Lung (tissue), 12 donors: ENCODE measurements around the gene IQGAP2. TPM values are rescaled to one million over a fixed set of nuclear protein-coding genes. Genes with fewer than 3 reads are reported as not detected.

Experiments
- ATAC-seq: fragments of 200-7000 bp; cut with Tn5 transposase; one replicate; pipeline ENCODE4 v1.9.1; 2020; ENCODE audit warnings: moderate number of reproducible peaks; ENCODE audit not compliant: insufficient read depth, low FRiP score
- DNase-seq, 3 donors: peaks; one replicate each; pipeline ENCODE4 v3.0.0-alpha.2; 2013 to 2017
- H3K27ac ChIP-seq, 2 donors: one replicate each; pipeline ENCODE4 v1.5.1; 2013; ENCODE audit warnings: mild to moderate bottlenecking in 2 of 2, moderate library complexity in 2 of 2, control low read depth in 1 of 2, inconsistent platforms in 1 of 2, low read depth in 1 of 2, low read length in 1 of 2
- H3K27me3 ChIP-seq, 3 donors: one replicate each; pipeline ENCODE4 v1.5.1; 2013; ENCODE audit warnings: low read length in 2 of 3; ENCODE audit not compliant: control insufficient read depth in 3 of 3, insufficient read depth in 3 of 3
- H3K36me3 ChIP-seq, 4 donors: one replicate each; pipeline ENCODE4 v1.5.1; 2013; ENCODE audit warnings: low read length in 4 of 4, mild to moderate bottlenecking in 1 of 4, moderate library complexity in 1 of 4; ENCODE audit not compliant: control insufficient read depth in 4 of 4, insufficient read depth in 4 of 4
- H3K4me1 ChIP-seq, 5 donors: one replicate each; pipeline ENCODE4 v1.5.1; 2013; ENCODE audit warnings: low read length in 5 of 5, mild to moderate bottlenecking in 2 of 5, moderate library complexity in 1 of 5; ENCODE audit not compliant: control insufficient read depth in 5 of 5, insufficient read depth in 5 of 5
- H3K4me3 ChIP-seq: one replicate; pipeline ENCODE4 v1.5.1; 2013; ENCODE audit warnings: mild to moderate bottlenecking, control low read depth, moderate library complexity
- H3K9ac ChIP-seq, 2 donors: one replicate each; pipeline ENCODE4 v1.5.1; 2013; ENCODE audit warnings: low read length in 2 of 2, control low read depth in 1 of 2; ENCODE audit not compliant: insufficient read depth in 1 of 2
- H3K9me3 ChIP-seq, 4 donors: one replicate each; pipeline ENCODE4 v1.5.1; 2013; ENCODE audit warnings: low read length in 3 of 4, mild to moderate bottlenecking in 1 of 4, moderate library complexity in 1 of 4; ENCODE audit not compliant: control insufficient read depth in 4 of 4, insufficient read depth in 3 of 4
- CTCF ChIP-seq: IDR thresholded peaks from 2 replicates; pipeline ENCODE4 v1.5.1; 2012; ENCODE audit warnings: mild to moderate bottlenecking; ENCODE audit errors: control extremely low read depth, extremely low read depth
- WGBS, 2 donors: extraction: QIAGEN DNeasy Blood & Tissue Kit; methylation state at CpG; one replicate each; pipeline ENCODE4 v1.1.7; 2013; 5-methylcytosine and 5-hydroxymethylcytosine counted together
- polyA plus RNA-seq, 2 donors: library from polyadenylated mRNA; stranded (reverse); fragments of 200-250 nt; gene quantifications; one replicate each; pipeline ENCODE4 v1.2.1, GENCODE V29; 2013
- total RNA-seq, 2 donors: library from RNA; depleted of rRNA in 1 of 2; stranded (reverse); fragments of >200 nt in 1 of 2; gene quantifications; one replicate each; pipeline ENCODE4 v1.2.1, GENCODE V29; 2014 to 2021
- donor health status: control.
- donor health status: control.
- donor health status: Bipolar disorder and iron deficiency.
- donor health status: healthy.
- donor health status: DM: yes; HTN: yes; CAD: no.

IQGAP2 gene
- total and polyA plus RNA-seq, 4 donors: 6.0 to 33.6 (median 13.7) TPM

- Histone ChIP-seq H3K9ac (peak overlapping the region in 1 of 2 donors; percentile 79), H3K4me3 (peak overlapping the region; percentile 4), H3K9me3 (no peaks in the 10 kb centered on the region), H3K36me3 (no peaks in the 10 kb centered on the region), H3K27ac (no peak overlapping the region), H3K4me1 (peaks cover 0 to 41% (median 8%) of the 10 kb centered on the region in 5 donors), H3K27me3 (peaks cover 0 to 8% (median 0%) of the 10 kb centered on the region in 3 donors)
- ATAC-seq: no peak
- 67 to 77% methylated on average over 11 of the region's 11 CpGs for WGBS, 2 donors
- TF ChIP-seq CTCF: no peak
- DNase-seq: peak in 2 of 3 donors; percentile 49 to 54
Observed at GRCh38 chr5:76717222-76718083, 314.4 kb downstream of the IQGAP2 start.

DNA sequence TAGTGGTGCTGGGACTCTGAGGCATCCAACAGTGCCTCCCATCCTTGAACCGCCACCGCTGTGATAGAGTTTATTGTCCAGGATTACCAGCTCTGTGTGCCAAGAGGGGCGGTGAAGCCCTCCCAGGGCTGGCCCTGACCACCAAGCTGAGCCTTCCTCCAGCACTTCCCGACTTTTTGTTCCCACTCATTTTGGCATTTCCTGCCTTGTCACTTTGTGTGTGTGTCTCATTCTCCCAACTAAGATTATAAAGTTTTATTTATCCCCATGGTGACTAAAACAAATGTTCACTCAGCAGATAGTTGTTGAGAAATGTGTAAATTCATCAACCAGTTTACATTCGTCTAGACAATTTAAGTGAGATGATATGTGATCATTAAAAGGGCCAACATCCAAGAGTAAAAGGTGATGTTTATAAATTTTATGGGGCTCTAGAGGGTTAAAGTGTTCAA is 315.3 kb downstream of the IQGAP2 start:
- Histone ChIP-seq H3K9ac (no peak overlapping the region), H3K27ac (no peak overlapping the region), H3K4me1 (peaks cover 0 to 41% (median 8%) of the 10 kb centered on the region in 5 donors), H3K36me3 (no peaks in the 10 kb centered on the region), H3K9me3 (no peaks in the 10 kb centered on the region), H3K4me3 (no peak overlapping the region), H3K27me3 (peaks cover 0 to 8% (median 0%) of the 10 kb centered on the region in 3 donors)
- WGBS, 2 donors: 63 to 75% methylated on average over 5 of the region's 5 CpGs
- no peak for TF ChIP-seq CTCF
- ATAC-seq: no peak
- peak; percentile 22 to 46 (median 46) for DNase-seq

DNA sequence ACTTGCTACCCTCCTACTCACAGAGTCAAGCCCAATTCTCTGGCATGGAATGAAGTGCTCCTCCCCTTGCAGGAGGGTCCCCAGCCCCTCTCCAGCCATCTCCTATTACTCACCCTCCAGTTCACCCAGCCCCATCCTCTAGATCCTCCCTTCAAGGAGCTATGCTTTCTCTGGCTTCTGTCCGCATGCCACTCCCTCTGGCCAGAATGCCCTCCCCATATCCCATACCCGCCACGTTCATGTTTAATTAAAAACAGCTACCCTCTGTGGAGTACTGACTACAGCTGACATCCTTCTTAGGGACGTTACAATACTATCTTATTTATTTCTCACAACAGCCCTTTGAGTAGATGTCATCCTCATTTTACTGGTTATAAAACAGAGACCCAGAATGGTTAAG is 315.8 kb downstream of the IQGAP2 start:
- Histone ChIP-seq H3K9me3 (no peaks in the 10 kb centered on the region), H3K9ac (no peak overlapping the region), H3K4me1 (peaks cover 0 to 41% (median 8%) of the 10 kb centered on the region in 5 donors), H3K36me3 (no peaks in the 10 kb centered on the region), H3K27ac (no peak overlapping the region), H3K4me3 (no peak overlapping the region), H3K27me3 (peaks cover 0 to 7% (median 0%) of the 10 kb centered on the region in 3 donors)
- WGBS, 2 donors: 82 to 89% methylated on average over 4 of the region's 4 CpGs
- DNase-seq: no peak
- TF ChIP-seq CTCF: no peak
- ATAC-seq: no peak
